ENCODE data around the gene KCTD2. TPM values are rescaled to one million over a fixed set of nuclear protein-coding genes. Genes with fewer than 3 reads are reported as not detected.
A peak's percentile ranks its signal among the peaks of the same experiment; 100 is the strongest.

Gene KCTD2
- total and polyA plus RNA-seq, 9 of the 15 experiments (the other 6 are each of a cell fraction or from before 2014, with no cell fraction given), result 1.7 to 32.9 (median 15.8) TPM

GRCh38 chr17:75047398-75048098, 523 bp downstream of the KCTD2 start (continued):
- peak; percentile 39; the same call in 1 of the 2 replicates for TF ChIP-seq MAX (CRISPR knock-in tag; IDR thresholded peaks at IDR 0.05)
- no peak for TF ChIP-seq NCOA6 (IDR thresholded peaks at IDR 0.05)

- ATAC-seq (no peak), FAIRE-seq (no peak), DNase-seq (ENCODE audit: extremely low read depth in 1 of 4, low spot score in 3 of 4) (no peak)
- Histone ChIP-seq H3K9me1 (ENCODE audit: control insufficient read depth, insufficient read depth, low read length) (no peaks in the 10 kb centered on the region), H3K27ac (ENCODE audit: extremely low read depth, low read depth, low read length) (no peak overlapping the region), H3K9me3 (replicated peaks; ENCODE audit: control insufficient read depth, insufficient read depth, low read depth, low read length) (no peaks in the 10 kb centered on the region), H3K27me3 (ENCODE audit: control insufficient read depth in 2 of 2, insufficient read depth in 2 of 2, low read length in 2 of 2) (no peaks in the 10 kb centered on the region), H3K79me2 (ENCODE audit: control insufficient read depth, insufficient read depth, low read length) (peaks cover 48% of the 10 kb centered on the region), H3K36me3 (ENCODE audit: control insufficient read depth, insufficient read depth, low read length) (peaks cover 35% of the 10 kb centered on the region), H3K4me3 (peak overlapping the region; percentile 100), H3K4me2 (ENCODE audit: insufficient read depth, low read length) (peak overlapping the region; percentile 96), H4K20me1 (replicated peaks; ENCODE audit: control insufficient read depth, insufficient read depth, low read length) (no peaks in the 10 kb centered on the region; the same call in 1 of the 2 replicates), H3K9ac (ENCODE audit: insufficient read depth in 1 of 2, low read depth in 2 of 2, low read length in 2 of 2) (peak overlapping the region; percentile 40 to 88; a peak in 3 of 4 replicates), H3K4me1 (replicated peaks in 1 of 2; ENCODE audit: control insufficient read depth in 2 of 2, insufficient read depth in 2 of 2, low read length in 2 of 2) (peaks cover 11 to 15% of the 10 kb centered on the region in 2 experiments), H2AFZ (ENCODE audit: low read depth, low read length) (no peak overlapping the region)
- in situ Hi-C loops (cut with MboI), result no loop called here
- BruUV-seq (replicated peaks), result TSS peak; percentile 53
- intact Hi-C loops (cut with micrococcal nuclease), result no loop called here
- WGBS (ENCODE audit: insufficient coverage, low coverage, missing lambda C conversion rate), result 23% methylated on average over 5 of the region's 5 CpGs
- CTCF ChIA-PET (ENCODE audit: low intra/inter-chr PET ratio), result interaction anchor here (1.1 kb wide), 1 partner anchor 82 kb away, joined by 3 read pairs; no protein-coding TSS in a partner anchor
- peak; percentile 31; the same call in 1 of the 2 replicates for TF ChIP-seq CEBPB (tag; IDR thresholded peaks at IDR 0.05)
- TF ChIP-seq CEBPG (CRISPR knock-in tag; IDR thresholded peaks at IDR 0.05), result no peak
- TF ChIP-seq CEBPG (tag; conservative IDR thresholded peaks at IDR 0.05 in 1 of 2, IDR thresholded peaks at IDR 0.05 in 1 of 2), result 0 out of 4 replicates have a peak, but pooled peaks of 1 of the 2 experiments have one; percentile 6
- TF ChIP-seq ZBTB49 (CRISPR knock-in tag; IDR thresholded peaks at IDR 0.05; ENCODE audit: borderline replicate concordance), result no peak
- POLR2A ChIA-PET, result interaction anchor here (0.5 to 3.1 kb wide), 16 partner anchors 8 to 684 kb away, joined by 3 to 23 read pairs (median 4); partner anchors contain the start of gene MRPL58
Measured at GRCh38 chr17:75048249-75048878, 1.3 kb downstream of the KCTD2 start.
